Measurements from ENCODE around the gene ABCC5.

DNA sequence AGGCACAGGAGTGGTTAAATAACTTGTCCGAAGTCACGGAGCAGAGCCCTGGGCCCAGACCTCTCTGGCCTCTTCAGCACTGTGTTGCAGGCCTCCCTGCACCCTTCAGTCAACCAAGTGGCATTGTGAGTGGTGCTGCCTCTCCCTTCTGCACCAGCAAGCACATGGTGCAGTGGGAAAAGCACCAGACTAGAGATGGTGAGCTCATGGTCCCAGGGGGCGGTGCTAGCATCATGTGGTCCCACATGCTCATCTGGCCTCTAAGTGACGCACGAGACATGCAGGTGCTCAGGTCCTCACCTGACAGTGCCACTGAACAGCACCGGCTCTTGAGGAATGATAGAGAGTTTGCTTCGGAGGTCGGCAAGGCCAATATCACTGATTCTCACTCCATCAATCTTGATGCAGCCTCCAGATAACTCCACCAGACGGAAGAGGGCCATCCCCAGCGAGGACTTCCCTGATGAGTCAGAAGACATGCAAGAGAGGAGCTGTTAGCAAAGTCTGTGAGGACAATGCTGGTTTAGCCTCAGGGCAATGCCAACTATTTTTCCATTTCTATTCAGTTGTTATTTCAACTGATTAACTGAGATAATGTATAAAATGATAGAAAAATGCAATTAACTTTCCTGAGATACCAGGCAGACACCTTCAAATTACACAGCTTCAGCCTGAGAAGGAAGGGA, 79.9 kb downstream of the ABCC5 start:
- TF ChIP-seq, protein P1, sequence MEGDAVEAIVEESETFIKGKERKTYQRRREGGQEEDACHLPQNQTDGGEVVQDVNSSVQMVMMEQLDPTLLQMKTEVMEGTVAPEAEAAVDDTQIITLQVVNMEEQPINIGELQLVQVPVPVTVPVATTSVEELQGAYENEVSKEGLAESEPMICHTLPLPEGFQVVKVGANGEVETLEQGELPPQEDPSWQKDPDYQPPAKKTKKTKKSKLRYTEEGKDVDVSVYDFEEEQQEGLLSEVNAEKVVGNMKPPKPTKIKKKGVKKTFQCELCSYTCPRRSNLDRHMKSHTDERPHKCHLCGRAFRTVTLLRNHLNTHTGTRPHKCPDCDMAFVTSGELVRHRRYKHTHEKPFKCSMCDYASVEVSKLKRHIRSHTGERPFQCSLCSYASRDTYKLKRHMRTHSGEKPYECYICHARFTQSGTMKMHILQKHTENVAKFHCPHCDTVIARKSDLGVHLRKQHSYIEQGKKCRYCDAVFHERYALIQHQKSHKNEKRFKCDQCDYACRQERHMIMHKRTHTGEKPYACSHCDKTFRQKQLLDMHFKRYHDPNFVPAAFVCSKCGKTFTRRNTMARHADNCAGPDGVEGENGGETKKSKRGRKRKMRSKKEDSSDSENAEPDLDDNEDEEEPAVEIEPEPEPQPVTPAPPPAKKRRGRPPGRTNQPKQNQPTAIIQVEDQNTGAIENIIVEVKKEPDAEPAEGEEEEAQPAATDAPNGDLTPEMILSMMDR (IDR thresholded peaks at IDR 0.05; ENCODE audit: low read depth, low read length, poor library complexity, severe bottlenecking): no peak
- TF ChIP-seq EZH2phosphoT487 (IDR thresholded peaks at IDR 0.05; ENCODE audit: borderline replicate concordance, low read length): no peak
